Dedifferentiated amniotic fluid mesenchymal stem cell (primary cell): ENCODE data around the gene LDLRAD4.

Source experiments
- DNase-seq: peaks from one replicate; pipeline ENCODE4 v3.0.0-alpha.2; 2016; ENCODE audit errors: extremely low spot score

Gene LDLRAD4

DNA sequence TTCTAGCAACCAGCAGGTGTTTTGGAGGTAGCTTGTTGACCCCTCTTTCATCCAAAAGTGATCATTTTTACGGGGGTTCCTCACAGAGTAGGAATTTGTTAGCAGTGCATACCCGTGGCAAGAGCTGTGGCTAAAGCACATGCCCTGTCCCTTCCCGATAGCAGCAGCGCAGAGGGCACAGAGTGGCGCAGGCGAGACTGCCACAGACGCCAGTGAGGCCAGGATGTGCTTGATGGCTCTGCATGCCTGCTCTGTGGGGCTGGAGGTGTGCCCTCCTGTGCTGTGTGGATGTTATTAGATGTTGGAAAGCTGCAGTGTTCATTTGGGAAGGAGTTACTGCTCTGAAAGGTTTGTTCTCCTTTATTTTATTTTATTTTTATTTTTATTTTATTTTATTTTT, 354.2 kb downstream of the LDLRAD4 start:
- DNase-seq = no peak

DNA sequence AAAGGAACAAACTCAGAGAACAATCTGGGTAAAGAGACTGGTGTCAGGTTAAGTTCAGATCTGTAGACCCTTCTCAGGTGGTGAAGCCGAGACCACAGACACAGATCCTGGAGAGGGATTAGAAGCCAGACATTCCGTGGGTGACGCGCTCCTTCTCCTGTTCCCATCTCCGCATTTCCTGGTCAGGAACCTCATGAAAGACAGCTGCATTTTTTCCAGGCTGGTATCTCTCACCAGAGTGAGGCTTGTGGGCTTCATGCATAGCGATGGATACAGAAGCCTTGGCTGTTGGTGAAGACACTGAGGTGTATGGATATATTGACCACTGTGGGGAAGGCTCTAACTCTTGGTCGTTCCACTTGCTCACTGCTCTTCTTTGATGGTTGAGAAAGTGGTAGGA, 355.2 kb downstream of the LDLRAD4 start:
- no peak for DNase-seq

DNA sequence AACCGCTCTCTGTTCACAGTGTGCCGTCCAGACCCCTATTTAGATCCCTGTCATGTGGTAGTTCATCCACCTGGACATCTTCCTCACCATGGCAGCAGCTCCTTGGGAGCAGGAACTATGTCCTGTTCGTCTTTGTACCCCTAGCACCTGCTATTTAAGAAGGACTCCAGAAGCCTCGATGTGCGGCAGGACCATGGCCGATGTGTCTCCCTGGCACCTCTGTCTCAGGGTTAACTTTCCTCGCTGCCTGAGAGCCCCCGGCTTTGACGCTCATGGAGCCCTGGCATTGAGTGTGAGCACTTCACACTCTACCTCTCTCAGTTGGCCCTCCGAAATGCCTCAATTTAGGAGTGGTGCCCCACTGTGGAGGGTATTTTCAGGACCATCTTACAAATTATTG, 355.8 kb downstream of the LDLRAD4 start:
- no peak for DNase-seq

GRCh38 chr18:13574761-13575160, 356.2 kb downstream of the LDLRAD4 start:
- DNase-seq = no peak

GRCh38 chr18:13576598-13576997, 358.0 kb downstream of the LDLRAD4 start:
- DNase-seq = no peak

DNA sequence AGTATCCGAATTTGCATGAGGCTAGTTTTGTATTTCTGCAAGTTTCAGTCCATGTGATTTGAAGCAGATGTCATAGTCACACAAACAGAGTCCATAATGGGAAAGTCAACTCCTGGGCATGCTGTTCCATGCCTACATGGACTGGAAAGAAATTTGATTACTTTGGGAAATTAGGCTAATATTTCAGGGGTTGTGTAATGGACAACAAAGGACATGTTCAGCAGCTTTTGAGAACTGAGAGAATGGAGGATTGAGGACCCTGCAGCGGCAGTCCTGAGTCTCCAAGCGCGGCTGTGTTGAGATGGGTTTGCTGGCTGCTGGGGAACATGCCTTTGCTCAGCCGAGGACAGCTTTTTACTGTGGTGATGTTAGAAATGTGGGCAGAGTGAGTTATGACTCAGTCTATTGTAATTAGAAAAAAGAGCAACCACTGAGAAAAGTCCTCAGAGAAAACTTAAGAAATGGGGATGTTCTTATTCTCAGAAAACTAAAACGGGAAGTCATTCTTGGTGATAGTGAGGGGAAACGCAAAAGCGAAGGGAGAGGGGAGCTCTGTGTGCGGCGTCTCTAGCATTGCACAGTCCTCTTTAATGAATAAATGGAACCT, 358.6 kb downstream of the LDLRAD4 start:
- DNase-seq = peak; percentile 14

GRCh38 chr18:13577781-13578180, 359.2 kb downstream of the LDLRAD4 start:
- DNase-seq = no peak

GRCh38 chr18:13578400-13578799, 359.8 kb downstream of the LDLRAD4 start:
- no peak for DNase-seq

DNA sequence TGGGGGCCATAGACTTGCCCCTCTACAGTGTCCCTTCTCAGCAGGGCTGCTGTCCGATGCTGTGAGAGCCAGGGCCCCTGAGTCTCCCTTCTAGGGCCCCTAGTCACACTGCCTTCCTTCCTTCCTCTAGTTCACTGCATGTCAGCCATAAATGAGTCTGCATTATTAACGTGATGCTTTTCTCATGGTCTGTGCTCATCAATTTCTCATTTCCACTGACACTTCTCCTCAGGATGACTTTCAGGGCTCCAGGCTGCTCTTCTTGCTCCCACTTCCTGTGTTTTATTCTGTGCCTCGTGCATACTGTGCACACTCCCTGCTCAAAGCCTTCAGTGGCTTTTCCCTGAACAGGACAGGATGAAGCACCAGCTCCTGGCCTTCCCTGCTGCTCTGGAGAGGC, 361.3 kb downstream of the LDLRAD4 start:
- no peak for DNase-seq

DNA sequence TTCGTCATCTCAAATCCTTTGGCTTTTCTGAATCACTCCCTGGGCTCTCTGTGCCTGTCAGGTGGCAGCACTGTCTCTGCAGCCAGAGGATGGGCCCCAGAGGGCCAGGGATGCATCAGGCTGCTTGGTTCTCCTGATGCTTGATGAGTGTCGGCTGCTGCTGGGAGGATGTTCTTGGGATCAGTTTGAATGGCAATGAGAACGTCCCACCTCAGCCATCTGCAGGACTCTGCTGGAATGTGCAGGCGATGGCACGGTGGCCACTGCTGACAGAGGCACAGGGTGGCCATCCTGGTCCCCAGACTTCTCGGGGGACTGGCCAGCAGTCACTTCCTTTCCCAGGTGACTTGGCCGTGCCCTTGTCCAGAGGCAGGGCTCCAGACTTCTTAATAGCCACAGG, 361.8 kb downstream of the LDLRAD4 start:
- no peak for DNase-seq

GRCh38 chr18:13580991-13581390, 362.4 kb downstream of the LDLRAD4 start:
- no peak for DNase-seq

GRCh38 chr18:13581496-13582177, 363.1 kb downstream of the LDLRAD4 start:
- DNase-seq = no peak

DNA sequence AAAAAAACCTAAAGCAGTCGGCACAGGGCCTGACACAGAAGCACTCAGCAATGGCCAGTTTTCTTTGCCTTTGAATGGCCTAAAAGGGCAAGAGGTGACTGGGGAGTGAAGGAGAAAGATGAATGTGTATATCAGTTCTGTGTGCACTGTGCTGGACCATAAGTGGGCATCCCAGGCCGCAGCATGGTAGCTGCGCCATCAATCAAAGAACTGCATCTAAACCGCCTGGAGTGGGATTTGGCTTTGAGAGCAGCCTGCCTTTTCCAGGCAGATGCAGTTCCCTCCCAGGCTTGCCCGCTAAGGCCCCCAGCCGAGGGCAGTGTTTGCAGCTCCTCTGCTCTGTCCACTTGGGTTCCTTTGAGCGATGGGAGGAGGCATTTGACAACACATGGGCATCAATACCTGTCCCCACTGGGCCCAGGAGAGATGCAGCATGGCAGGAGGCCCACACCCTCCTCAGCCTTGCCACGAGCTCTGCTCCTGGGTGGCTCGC, 363.7 kb downstream of the LDLRAD4 start:
- DNase-seq = no peak

- no peak for DNase-seq
Measured at GRCh38 chr18:13583576-13584550, 365.3 kb downstream of the LDLRAD4 start.

GRCh38 chr18:13584825-13585224, 366.3 kb downstream of the LDLRAD4 start:
- DNase-seq = no peak

- DNase-seq = no peak
Measured at GRCh38 chr18:13585379-13586153, 367.0 kb downstream of the LDLRAD4 start.

GRCh38 chr18:13587001-13587400, 368.4 kb downstream of the LDLRAD4 start:
- no peak for DNase-seq

DNA sequence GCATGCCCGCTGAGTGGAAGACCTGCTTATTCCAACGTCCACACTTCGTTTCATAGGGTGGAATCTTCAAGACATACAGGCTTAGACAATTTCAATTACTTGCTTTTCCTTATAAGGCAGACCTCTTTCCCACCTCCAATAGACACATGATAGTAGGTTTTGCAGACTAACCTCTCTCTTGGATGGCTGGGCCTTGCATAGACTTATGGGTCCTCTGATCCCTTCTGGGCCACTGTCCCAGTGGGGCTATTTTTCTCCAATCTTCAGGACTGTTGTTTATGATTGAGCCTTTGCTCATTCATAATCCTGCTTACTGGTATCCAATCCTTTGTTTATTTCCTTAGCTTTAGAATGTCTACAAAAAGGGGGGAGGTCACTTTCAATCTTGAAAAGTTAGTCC, 368.9 kb downstream of the LDLRAD4 start:
- DNase-seq = no peak

- no peak for DNase-seq
Measured at GRCh38 chr18:13587937-13588336, 369.4 kb downstream of the LDLRAD4 start.

- no peak for DNase-seq
Measured at GRCh38 chr18:13589316-13589715, 370.8 kb downstream of the LDLRAD4 start.

- no peak for DNase-seq
Measured at GRCh38 chr18:13589943-13590342, 371.4 kb downstream of the LDLRAD4 start.

DNA sequence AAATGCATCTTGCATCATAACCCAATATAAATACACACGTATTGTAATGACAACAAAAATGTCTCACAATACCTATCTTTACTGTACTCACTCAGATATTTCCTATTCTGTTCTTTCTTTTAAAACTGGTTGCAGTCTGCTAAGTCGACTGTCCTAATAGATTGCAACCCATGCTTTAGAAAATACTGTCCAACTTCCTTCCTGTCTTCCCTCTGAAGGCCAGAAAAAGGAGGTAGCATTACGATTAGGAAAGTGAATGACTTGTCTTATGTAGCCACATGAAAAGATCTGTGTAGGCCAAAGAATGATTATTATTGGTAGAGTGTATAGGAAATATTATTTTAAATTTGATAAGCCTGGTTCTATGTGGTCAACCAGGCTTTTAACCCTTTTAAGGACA, 373.7 kb downstream of the LDLRAD4 start:
- DNase-seq = no peak
